IMR-90 (cell line): ENCODE results near the gene LEUTX.

Experiments used
- BHLHE40 ChIP-seq: fragments of 150-350 bp; IDR thresholded peaks from 2 replicates; pipeline ENCODE4 v1.6.1; 2016; ENCODE audit warnings: mild to moderate bottlenecking, low read depth, low read length
- MAZ ChIP-seq: IDR thresholded peaks from 2 replicates; pipeline ENCODE4 v1.6.1; 2012; ENCODE audit warnings: low read depth, mild to moderate bottlenecking, low read length, improper control_type of control experiment, moderate library complexity, borderline replicate concordance
- MXI1 ChIP-seq: IDR thresholded peaks from 2 replicates; pipeline ENCODE4 v1.6.1; 2012; ENCODE audit warnings: low read depth, mild to moderate bottlenecking, low read length, moderate library complexity, borderline replicate concordance
- POLR2A ChIP-seq: IDR thresholded peaks from 2 replicates; pipeline ENCODE4 v1.6.1; 2012; ENCODE audit warnings: mild to moderate bottlenecking, low read depth, low read length
- TF ChIP-seq, protein P1 (sequence below): conservative IDR thresholded peaks from 2 replicates; pipeline ENCODE4 v1.5.1; 2012; ENCODE audit warnings: mild to moderate bottlenecking, low read depth, low read length, improper control_type of control experiment
- TF ChIP-seq, protein P2 (sequence below): fragments of 150-350 bp; IDR thresholded peaks from 2 replicates; pipeline ENCODE4 v1.6.1; 2016; ENCODE audit warnings: low read depth, mild to moderate bottlenecking, low read length, moderate library complexity, borderline replicate concordance

DNA sequence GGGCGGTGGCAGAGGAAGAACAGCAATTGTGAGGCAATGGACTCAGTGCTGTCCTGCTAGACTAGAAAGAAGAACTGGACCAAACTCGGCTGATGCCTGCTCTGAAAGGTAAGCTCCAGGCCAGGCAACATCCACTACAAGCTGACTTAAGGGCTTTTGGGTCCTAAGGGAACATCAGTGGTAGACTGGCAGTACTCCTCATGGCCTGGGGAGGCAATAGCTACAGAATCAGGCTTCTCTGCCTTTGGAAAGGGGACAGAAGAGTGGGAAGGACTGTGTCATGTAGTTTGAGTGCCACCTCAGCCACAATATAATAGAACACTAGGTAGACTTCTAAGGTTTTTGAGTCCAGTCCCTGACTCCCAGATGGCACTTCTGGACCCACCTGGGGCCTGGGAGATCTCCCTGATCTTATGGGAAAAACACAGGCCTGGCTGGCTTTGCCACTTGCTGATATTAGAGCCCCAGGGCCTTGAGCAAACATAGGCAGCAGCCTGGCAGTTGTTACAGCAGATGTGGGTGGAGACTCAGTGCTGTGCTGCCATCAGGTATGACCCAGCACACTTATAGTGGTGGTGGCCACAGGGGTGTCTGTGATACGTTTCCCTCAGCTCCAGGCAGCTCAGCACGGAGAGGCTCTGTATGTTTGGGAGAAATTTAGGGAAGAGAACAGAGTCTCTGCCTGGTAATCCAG is 31.7 kb upstream of the LEUTX start:
- no peak for TF ChIP-seq BHLHE40
- TF ChIP-seq, protein P1, sequence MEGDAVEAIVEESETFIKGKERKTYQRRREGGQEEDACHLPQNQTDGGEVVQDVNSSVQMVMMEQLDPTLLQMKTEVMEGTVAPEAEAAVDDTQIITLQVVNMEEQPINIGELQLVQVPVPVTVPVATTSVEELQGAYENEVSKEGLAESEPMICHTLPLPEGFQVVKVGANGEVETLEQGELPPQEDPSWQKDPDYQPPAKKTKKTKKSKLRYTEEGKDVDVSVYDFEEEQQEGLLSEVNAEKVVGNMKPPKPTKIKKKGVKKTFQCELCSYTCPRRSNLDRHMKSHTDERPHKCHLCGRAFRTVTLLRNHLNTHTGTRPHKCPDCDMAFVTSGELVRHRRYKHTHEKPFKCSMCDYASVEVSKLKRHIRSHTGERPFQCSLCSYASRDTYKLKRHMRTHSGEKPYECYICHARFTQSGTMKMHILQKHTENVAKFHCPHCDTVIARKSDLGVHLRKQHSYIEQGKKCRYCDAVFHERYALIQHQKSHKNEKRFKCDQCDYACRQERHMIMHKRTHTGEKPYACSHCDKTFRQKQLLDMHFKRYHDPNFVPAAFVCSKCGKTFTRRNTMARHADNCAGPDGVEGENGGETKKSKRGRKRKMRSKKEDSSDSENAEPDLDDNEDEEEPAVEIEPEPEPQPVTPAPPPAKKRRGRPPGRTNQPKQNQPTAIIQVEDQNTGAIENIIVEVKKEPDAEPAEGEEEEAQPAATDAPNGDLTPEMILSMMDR = no peak
- no peak for TF ChIP-seq MXI1
- TF ChIP-seq MAZ = no peak
- TF ChIP-seq POLR2A = no peak
- TF ChIP-seq, protein P2, sequence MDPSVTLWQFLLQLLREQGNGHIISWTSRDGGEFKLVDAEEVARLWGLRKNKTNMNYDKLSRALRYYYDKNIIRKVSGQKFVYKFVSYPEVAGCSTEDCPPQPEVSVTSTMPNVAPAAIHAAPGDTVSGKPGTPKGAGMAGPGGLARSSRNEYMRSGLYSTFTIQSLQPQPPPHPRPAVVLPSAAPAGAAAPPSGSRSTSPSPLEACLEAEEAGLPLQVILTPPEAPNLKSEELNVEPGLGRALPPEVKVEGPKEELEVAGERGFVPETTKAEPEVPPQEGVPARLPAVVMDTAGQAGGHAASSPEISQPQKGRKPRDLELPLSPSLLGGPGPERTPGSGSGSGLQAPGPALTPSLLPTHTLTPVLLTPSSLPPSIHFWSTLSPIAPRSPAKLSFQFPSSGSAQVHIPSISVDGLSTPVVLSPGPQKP = no peak
